H1 (cell line): ENCODE data around the gene COA1. TPM values are rescaled to one million over a fixed set of nuclear protein-coding genes. Genes with fewer than 3 reads are reported as not detected.

Experiments
- CTCF ChIA-PET: fragments of 300-600 bp; sonication (Branson Sonifier 250); formaldehyde crosslinking; loops from one replicate; lab custom pipeline; 2021; ENCODE audit not compliant: partially characterized antibody; lab: Charles Lee
- POLR2A ChIA-PET: fragments of 300-600 bp; sonication (Branson Sonifier 250); formaldehyde crosslinking; loops from one replicate; lab custom pipeline; 2021; ENCODE audit warnings: inconsistent platforms; ENCODE audit not compliant: partially characterized antibody; lab: Charles Lee
- DNase-seq, 2 experiments: peaks; one replicate each; pipeline versions ENCODE4 v3.0.0 to v3.0.0-alpha.2; 2010 to 2022; ENCODE audit warnings: low spot score in 2 of 2, low read depth in 1 of 2, mixed read lengths in 1 of 2
- FAIRE-seq: peaks from 2 replicates; lab custom pipeline; 2011; peaks lifted over from hg19 to GRCh38; lab: Jason Lieb, UNC
- H2AFZ ChIP-seq: 2 replicates; pipeline ENCODE4 v1.8.1; 2012; ENCODE audit warnings: low read length, inconsistent platforms
- H2AK5ac ChIP-seq: 2 replicates; pipeline ENCODE4 v1.6.1; 2013; ENCODE audit warnings: low read depth, low read length
- H2BK120ac ChIP-seq: replicated peaks from 2 replicates; pipeline ENCODE3; 2013; ENCODE audit warnings: low read depth, low read length, inconsistent platforms
- H2BK12ac ChIP-seq: 2 replicates; pipeline ENCODE4 v1.6.1; 2013; ENCODE audit warnings: low read depth, low read length
- H2BK15ac ChIP-seq: 2 replicates; pipeline ENCODE4 v1.6.1; 2013; ENCODE audit warnings: low read length
- H2BK20ac ChIP-seq: 2 replicates; pipeline ENCODE4 v1.6.1; 2013; ENCODE audit warnings: low read length
- H2BK5ac ChIP-seq: 2 replicates; pipeline ENCODE4 v1.6.1; 2013; ENCODE audit warnings: low read depth, low read length
- H3K14ac ChIP-seq: 2 replicates; pipeline ENCODE4 v1.6.1; 2013; ENCODE audit warnings: inconsistent platforms; ENCODE audit not compliant: insufficient read length
- H3K18ac ChIP-seq: 2 replicates; pipeline ENCODE4 v1.6.1; 2013; ENCODE audit warnings: low read length; ENCODE audit errors: extremely low read depth
- H3K23ac ChIP-seq: 2 replicates; pipeline ENCODE4 v1.6.1; 2013; ENCODE audit warnings: inconsistent platforms; ENCODE audit not compliant: insufficient read length
- H3K23me2 ChIP-seq: 2 replicates; pipeline ENCODE4 v1.6.1; 2013; ENCODE audit warnings: low read depth, low read length
- H3K27ac ChIP-seq: 2 replicates; pipeline ENCODE4 v1.6.1; 2011; ENCODE audit warnings: low read depth, low read length, inconsistent platforms
- H3K27me3 ChIP-seq, 4 experiments: replicated peaks in 1 of 4; 1 replicate in 1 of 4; 2 replicates in 3 of 4; pipeline versions ENCODE4 v1.6.1 to v1.8.1; 2011 to 2013; ENCODE audit warnings: low read length in 3 of 4, mild to moderate bottlenecking in 3 of 4, inconsistent platforms in 2 of 4, mixed read lengths in 2 of 4, moderate library complexity in 1 of 4; ENCODE audit not compliant: control insufficient read depth in 3 of 4, insufficient read depth in 3 of 4; ENCODE audit errors: extremely low read depth in 1 of 4
- H3K36me3 ChIP-seq, 4 experiments: 2 replicates each; pipeline versions ENCODE4 v1.6.1 to v1.8.1; 2011 to 2013; ENCODE audit warnings: mild to moderate bottlenecking in 4 of 4, low read length in 3 of 4, moderate library complexity in 2 of 4, control low read depth in 1 of 4, inconsistent platforms in 1 of 4; ENCODE audit not compliant: insufficient read depth in 4 of 4, control insufficient read depth in 2 of 4
- H3K4ac ChIP-seq: replicated peaks from 2 replicates; pipeline ENCODE3; 2013; ENCODE audit warnings: low read length, low read depth, mixed read lengths, inconsistent platforms; ENCODE audit not compliant: insufficient read length
- H3K4me1 ChIP-seq, 4 experiments: replicated peaks in 1 of 4; 1 replicate in 1 of 4; 2 replicates in 3 of 4; pipeline versions ENCODE4 v1.6.1 to v1.8.1; 2011 to 2013; ENCODE audit warnings: low read length in 3 of 4, inconsistent platforms in 2 of 4, mixed read lengths in 1 of 4; ENCODE audit not compliant: insufficient read depth in 4 of 4, control insufficient read depth in 3 of 4
- H3K4me2 ChIP-seq, 2 experiments: 2 replicates each; pipeline versions ENCODE4 v1.6.1 to v1.8.1; 2011 to 2013; ENCODE audit warnings: low read depth in 2 of 2, low read length in 2 of 2, control low read depth in 1 of 2, inconsistent platforms in 1 of 2, mild to moderate bottlenecking in 1 of 2; ENCODE audit not compliant: insufficient read depth in 1 of 2
- H3K4me3 ChIP-seq, 4 experiments: fragments of 200-600, 300-600 bp in 1 of 4; sonication (generic), shearing (Covaris generic), sonication (Bioruptor Twin) in 1 of 4; 2 replicates each; pipeline versions ENCODE4 v1.5.1 to v1.8.1; 2011 to 2016; ENCODE audit warnings: low read length in 4 of 4, low read depth in 3 of 4, control low read depth in 2 of 4, inconsistent platforms in 2 of 4, mild to moderate bottlenecking in 2 of 4, mixed read lengths in 1 of 4, moderate library complexity in 1 of 4; ENCODE audit not compliant: insufficient read depth in 2 of 4; ENCODE audit errors: extremely low read depth in 1 of 4
- H3K56ac ChIP-seq: replicated peaks from 2 replicates; pipeline ENCODE3; 2013; ENCODE audit warnings: low read depth, mild to moderate bottlenecking, mixed read lengths, low read length, inconsistent platforms; ENCODE audit not compliant: insufficient read length
- H3K79me1 ChIP-seq: 2 replicates; pipeline ENCODE4 v1.6.1; 2013; ENCODE audit warnings: low read depth, low read length, control low read depth
- H3K79me2 ChIP-seq, 2 experiments: 2 replicates each; pipeline versions ENCODE4 v1.6.1 to v1.8.1; 2012 to 2013; ENCODE audit warnings: low read length in 2 of 2, mild to moderate bottlenecking in 2 of 2, inconsistent platforms in 1 of 2; ENCODE audit not compliant: insufficient read depth in 2 of 2, control insufficient read depth in 1 of 2
- H3K9ac ChIP-seq, 4 experiments: replicated peaks in 1 of 4; 1 replicate in 1 of 4; 2 replicates in 3 of 4; pipeline versions ENCODE4 v1.6.1 to v1.8.1; 2011 to 2013; ENCODE audit warnings: low read depth in 3 of 4, low read length in 3 of 4, control low read depth in 2 of 4, mild to moderate bottlenecking in 2 of 4, moderate library complexity in 2 of 4, inconsistent platforms in 1 of 4; ENCODE audit errors: extremely low read depth in 1 of 4
- H3K9me3 ChIP-seq, 2 experiments: 2 replicates each; pipeline versions ENCODE4 v1.6.1 to v1.8.1; 2012 to 2013; ENCODE audit warnings: mild to moderate bottlenecking in 2 of 2, moderate library complexity in 2 of 2, control low read depth in 1 of 2, inconsistent platforms in 1 of 2, low read depth in 1 of 2, low read length in 1 of 2, mixed read lengths in 1 of 2; ENCODE audit not compliant: insufficient read depth in 2 of 2
- H4K20me1 ChIP-seq, 2 experiments: replicated peaks in 1 of 2; 2 replicates each; pipeline versions ENCODE3 to v1.8.1; 2011 to 2013; ENCODE audit warnings: inconsistent platforms in 2 of 2, low read length in 2 of 2, mild to moderate bottlenecking in 1 of 2; ENCODE audit not compliant: insufficient read depth in 2 of 2, control insufficient read depth in 1 of 2
- H4K5ac ChIP-seq: 2 replicates; pipeline ENCODE4 v1.6.1; 2013; ENCODE audit warnings: low read length, low read depth, mixed read lengths, inconsistent platforms; ENCODE audit not compliant: insufficient read length
- H4K8ac ChIP-seq: 2 replicates; pipeline ENCODE4 v1.8.0; 2013; ENCODE audit warnings: mild to moderate bottlenecking, moderate library complexity, low read length, inconsistent platforms; ENCODE audit not compliant: insufficient read depth; ENCODE audit errors: extremely low read depth
- H4K91ac ChIP-seq: replicated peaks from 2 replicates; pipeline ENCODE3; 2013; ENCODE audit warnings: low read length, mixed read lengths, inconsistent platforms; ENCODE audit not compliant: insufficient read length
- ATF3 ChIP-seq: IDR thresholded peaks from 2 replicates; pipeline ENCODE4 v1.6.1; 2011; ENCODE audit warnings: low read depth, mild to moderate bottlenecking, low read length; ENCODE audit not compliant: insufficient read depth
- FOSL1 ChIP-seq: IDR thresholded peaks from 2 replicates; pipeline ENCODE4 v1.6.1; 2011; ENCODE audit warnings: mild to moderate bottlenecking, low read depth, low read length, moderate library complexity; ENCODE audit not compliant: insufficient read depth
- PHF8 ChIP-seq: fragments of 200-600 bp; sonication (generic); conservative IDR thresholded peaks from 2 replicates; pipeline ENCODE4 v1.7.1; 2012; ENCODE audit warnings: low read depth, mild to moderate bottlenecking, inconsistent platforms, low read length, moderate library complexity
- SIN3A ChIP-seq, 2 experiments: IDR thresholded peaks in 1 of 2; conservative IDR thresholded peaks in 1 of 2; 2 replicates each; pipeline ENCODE4 v1.6.1; 2011 to 2012; ENCODE audit warnings: low read length in 2 of 2, improper control_type of control experiment in 1 of 2, low read depth in 1 of 2, mild to moderate bottlenecking in 1 of 2
- SIX5 ChIP-seq: IDR thresholded peaks from 2 replicates; pipeline ENCODE4 v1.6.1; 2011; ENCODE audit warnings: mild to moderate bottlenecking, low read depth, low read length
- WGBS, 2 experiments: shearing (Covaris generic) in 1 of 2; methylation state at CpG; one replicate each; pipeline versions ENCODE4 v1.1.6 to v1.1.7; 2013 to 2015; ENCODE audit warnings: low lambda C conversion rate in 2 of 2, mixed read lengths in 2 of 2, inconsistent platforms in 1 of 2, low coverage in 1 of 2, missing lambda C conversion rate in 1 of 2; ENCODE audit not compliant: insufficient replicate concordance in 2 of 2, insufficient coverage in 1 of 2, insufficient read length in 1 of 2; ENCODE audit errors: extremely low coverage in 1 of 2, missing lambda C conversion rate in 1 of 2; 5-methylcytosine and 5-hydroxymethylcytosine counted together
- polyA plus RNA-seq, 7 experiments: library from polyadenylated mRNA; depleted of rRNA in 3 of 7; stranded (reverse) in 5 of 7; unstranded in 2 of 7; fragments of >200 nt in 5 of 7; fragments of 200-250 nt in 2 of 7; gene quantifications; 1 replicate in 5 of 7; 2 replicates in 1 of 7; 4 replicates in 1 of 7; pipeline versions ENCODE4 v1.2.1 to v1.2.3, GENCODE V29; 2011 to 2013; ENCODE audit warnings: missing spikeins in 2 of 7, mixed read lengths in 2 of 7
- total RNA-seq: library from RNA; stranded (reverse); fragmentation: NEBNext Ultra II Directional; extraction: Animal tissue kit (Norgen Biotek cat#: 25700); gene quantifications from 2 replicates; pipeline ENCODE4 v1.2.1, GENCODE V29; 2021
- TF ChIP-seq, protein P1 (sequence below): IDR thresholded peaks from 2 replicates; pipeline ENCODE4 v1.6.1; 2012; ENCODE audit warnings: inconsistent platforms

Gene COA1
- total and polyA plus RNA-seq, 2 of the 8 experiments (the other 6 are each of a cell fraction or from before 2014, with no cell fraction given) = 98.6 to 143 TPM

- H3K27ac ChIP-seq = no peak overlapping the region
- no peak overlapping the region for H4K8ac ChIP-seq
- no peaks in the 10 kb centered on the region for H3K79me1 ChIP-seq
- no peaks in the 10 kb centered on the region for H3K23me2 ChIP-seq
- WGBS, 2 experiments = 96% methylated on average over 5 of the region's 5 CpGs; no CpG with 5 or more reads in 1 of the 2 experiments
- H3K56ac ChIP-seq = no peak overlapping the region
- no peaks in the 10 kb centered on the region; a peak in 1 of 7 replicates for H3K27me3 ChIP-seq
- no peaks in the 10 kb centered on the region for H3K79me2 ChIP-seq
- POLR2A ChIA-PET = no interaction called here
- peaks cover 0 to 3% of the 10 kb centered on the region in 2 experiments for H4K20me1 ChIP-seq
- CTCF ChIA-PET = interaction anchor here (1.0 kb wide), 1 partner anchor 30 kb away, joined by 4 read pairs; the partner anchor contains the start of gene STK17A
- H2BK15ac ChIP-seq = no peak overlapping the region
- H3K9me3 ChIP-seq = no peaks in the 10 kb centered on the region
- no peak overlapping the region for H3K4ac ChIP-seq
- H2BK5ac ChIP-seq = no peak overlapping the region
- no peak overlapping the region for H3K14ac ChIP-seq
- no peak overlapping the region for H4K5ac ChIP-seq
- TF ChIP-seq FOSL1 (no peak), ATF3 (no peak), SIX5 (no peak), PHF8 (no peak), SIN3A (conservative IDR thresholded peaks at IDR 0.05 in 1 of 2, IDR thresholded peaks at IDR 0.05 in 1 of 2; ENCODE audit: low read depth in 1 of 2, low read length in 2 of 2) (no peak)
- TF ChIP-seq, protein P1, sequence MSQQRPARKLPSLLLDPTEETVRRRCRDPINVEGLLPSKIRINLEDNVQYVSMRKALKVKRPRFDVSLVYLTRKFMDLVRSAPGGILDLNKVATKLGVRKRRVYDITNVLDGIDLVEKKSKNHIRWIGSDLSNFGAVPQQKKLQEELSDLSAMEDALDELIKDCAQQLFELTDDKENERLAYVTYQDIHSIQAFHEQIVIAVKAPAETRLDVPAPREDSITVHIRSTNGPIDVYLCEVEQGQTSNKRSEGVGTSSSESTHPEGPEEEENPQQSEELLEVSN = no peak
- no peak overlapping the region for H4K91ac ChIP-seq
- H3K36me3 ChIP-seq = peaks cover 0 to 5% (median 2%) of the 10 kb centered on the region in 4 experiments; a peak in 2 of 8 replicates
- no peaks in the 10 kb centered on the region; a peak in 1 of 7 replicates for H3K4me1 ChIP-seq
- H2BK12ac ChIP-seq = no peak overlapping the region
- H2BK20ac ChIP-seq = no peak overlapping the region
- H3K18ac ChIP-seq = no peak overlapping the region
- FAIRE-seq = no peak
- H2AFZ ChIP-seq = no peak overlapping the region
- no peak overlapping the region for H3K9ac ChIP-seq
- H3K4me3 ChIP-seq = no peak overlapping the region
- no peak overlapping the region for H3K23ac ChIP-seq
- no peak for DNase-seq
- no peak overlapping the region for H2BK120ac ChIP-seq
- no peak overlapping the region for H2AK5ac ChIP-seq
- no peak overlapping the region for H3K4me2 ChIP-seq
Measured at GRCh38 chr7:43612128-43612527, 117.2 kb downstream of the COA1 start.
